HG02973 (cell line): Measurements from ENCODE around the gene VPS13D.

Source experiments
- ATAC-seq: cut with Tn5 transposase; IDR thresholded peaks from one replicate; pipeline ENCODE4 v1.9.1; 2021; ENCODE audit warnings: moderate library complexity; ENCODE audit not compliant: unreplicated experiment

The VPS13D gene

DNA sequence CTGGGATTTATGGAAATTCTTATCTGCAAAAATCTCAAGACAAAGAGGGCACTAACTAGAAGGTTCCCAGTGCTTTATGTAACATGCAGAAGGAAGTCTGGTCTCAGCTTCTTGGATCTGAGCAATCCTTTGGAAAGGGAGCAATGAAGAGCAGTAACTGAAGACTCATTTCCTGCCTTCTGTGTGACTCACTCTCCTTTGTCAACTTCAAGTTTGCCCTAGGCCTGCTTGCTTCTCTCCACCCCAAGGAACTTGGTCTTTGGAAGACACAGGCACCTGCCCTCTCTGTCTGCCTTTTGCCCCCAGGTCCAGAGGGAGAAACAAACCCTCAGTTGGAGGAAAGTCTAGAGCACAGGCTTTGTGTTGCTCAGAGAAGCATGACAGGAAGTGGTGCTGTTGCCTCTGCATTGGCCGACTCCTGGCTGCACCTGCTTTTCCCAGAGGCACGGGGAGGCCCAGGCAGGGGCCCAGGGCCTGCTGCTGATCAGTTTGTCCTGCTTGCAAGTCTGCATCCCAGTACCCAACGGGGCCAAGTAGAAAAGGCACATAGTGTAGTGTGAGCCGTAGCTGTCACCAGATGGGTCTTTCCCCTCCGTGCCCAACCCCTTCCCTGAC lies 251.0 kb downstream of the VPS13D start:
- no peak for ATAC-seq

GRCh38 chr1:12481928-12482327 lies 252.1 kb downstream of the VPS13D start:
- ATAC-seq: no peak

GRCh38 chr1:12482988-12483387 lies 253.2 kb downstream of the VPS13D start:
- ATAC-seq: no peak

DNA sequence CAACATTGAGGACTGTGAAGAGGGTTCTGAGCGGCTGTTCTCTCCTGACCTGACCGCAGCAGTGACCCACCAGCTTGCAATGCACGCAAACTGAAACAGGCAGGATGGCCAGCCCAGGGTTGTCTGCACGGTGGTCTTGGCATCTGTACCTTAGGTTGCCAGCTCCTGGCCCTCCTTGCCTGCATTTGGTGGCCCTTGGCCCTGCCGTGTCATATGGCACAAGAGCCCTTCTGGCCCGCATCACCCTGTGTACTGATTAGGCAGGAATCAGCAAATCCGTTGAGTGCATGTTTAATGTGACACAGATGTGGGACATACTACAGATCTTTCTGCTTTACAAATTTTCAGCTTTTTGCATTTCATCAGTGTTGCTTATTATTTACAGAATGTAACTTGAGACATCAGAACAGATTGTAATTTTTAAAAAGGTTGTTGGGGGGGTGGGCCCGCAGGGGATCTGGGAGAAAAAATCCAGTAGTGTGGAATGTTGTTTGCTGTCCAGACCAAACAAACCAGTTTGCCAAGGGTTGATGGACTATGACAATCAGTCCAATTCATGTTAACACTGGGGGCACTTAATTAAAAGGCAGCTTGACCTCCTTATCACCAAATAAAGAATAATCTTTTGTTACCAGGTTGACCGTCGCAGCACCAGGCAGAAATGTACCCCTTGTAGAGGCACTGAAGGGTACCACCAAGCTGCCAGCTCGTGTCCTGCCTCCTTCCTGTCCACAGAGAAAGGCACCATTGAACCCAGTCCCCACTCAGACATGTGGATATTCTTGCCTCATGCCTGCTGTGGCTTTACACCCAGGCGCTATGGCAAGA lies 255.6 kb downstream of the VPS13D start:
- ATAC-seq: no peak

- ATAC-seq: no peak
Observed at GRCh38 chr1:12486059-12486341, 256.2 kb downstream of the VPS13D start.

- ATAC-seq: no peak
Observed at GRCh38 chr1:12486401-12487005, 256.7 kb downstream of the VPS13D start.

DNA sequence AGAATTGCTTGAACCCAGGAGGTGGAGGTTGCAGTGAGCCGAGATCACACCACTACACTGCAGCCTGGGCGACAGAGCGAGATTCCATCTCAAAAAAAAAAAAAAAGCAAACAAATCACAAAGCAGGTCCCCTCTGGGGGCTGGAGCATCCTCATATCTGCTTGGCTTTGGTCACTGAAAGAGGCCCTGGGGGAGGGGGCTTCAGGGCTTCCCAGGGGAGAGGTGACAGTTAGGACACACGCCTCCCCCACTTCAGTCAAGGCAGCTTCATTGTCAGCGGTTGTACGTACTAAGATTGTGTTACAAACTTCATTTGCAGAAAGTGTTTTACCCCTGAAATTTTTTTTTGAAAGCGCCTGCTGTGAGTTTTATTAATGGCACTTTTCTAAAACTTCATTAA lies 257.7 kb downstream of the VPS13D start:
- ATAC-seq: no peak

DNA sequence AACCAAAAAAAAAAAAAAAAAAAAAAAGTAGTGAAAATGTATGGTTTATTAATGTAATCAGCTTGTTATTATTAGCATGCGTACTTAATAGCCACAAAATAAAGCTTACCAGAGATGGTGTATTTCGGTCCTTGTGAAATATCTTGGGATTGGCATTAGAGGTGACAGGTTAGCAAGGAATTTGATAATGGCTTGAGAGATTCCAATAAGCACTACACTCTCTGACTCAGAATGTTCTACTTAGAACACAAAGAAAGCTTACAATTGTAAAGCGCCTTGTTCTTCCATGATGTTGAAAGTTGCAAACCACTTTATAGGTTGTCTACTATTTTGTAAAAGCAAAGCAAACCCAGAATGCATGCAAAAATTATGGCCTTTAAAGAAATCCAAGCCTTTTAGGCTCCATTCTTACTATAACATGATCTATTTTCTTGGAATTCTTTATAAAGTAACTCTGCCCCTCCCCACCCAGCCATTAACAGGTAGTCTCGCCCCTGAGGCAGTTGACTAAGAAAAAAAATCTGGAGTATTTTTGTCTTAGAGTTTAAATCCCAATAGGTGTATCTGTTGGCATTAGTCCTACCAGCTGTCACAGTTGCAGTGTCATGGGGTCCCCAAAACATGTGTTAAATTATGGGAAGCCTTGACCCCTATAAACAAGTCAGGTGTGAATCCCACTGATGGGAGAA lies 259.0 kb downstream of the VPS13D start:
- ATAC-seq: no peak

GRCh38 chr1:12490532-12491142 lies 260.8 kb downstream of the VPS13D start:
- ATAC-seq: no peak

DNA sequence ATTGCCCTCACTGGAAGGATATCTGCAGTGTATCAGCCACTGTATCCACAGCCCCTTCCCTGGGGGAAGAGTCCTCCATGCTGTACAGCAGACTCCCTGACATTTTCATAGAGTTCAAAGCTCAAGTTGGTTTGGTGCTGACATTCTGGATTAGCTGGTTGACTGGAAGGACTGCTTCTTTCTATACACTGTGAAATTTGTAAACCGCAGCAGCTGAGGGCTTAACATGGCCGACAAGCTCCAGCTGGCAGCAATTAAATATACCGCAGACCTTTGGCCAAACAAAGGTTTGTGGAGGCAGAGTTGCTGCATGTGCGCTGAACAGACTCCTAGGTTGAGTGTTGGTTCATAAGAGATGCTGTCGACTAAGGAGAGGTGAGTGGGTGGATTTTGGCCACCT lies 261.8 kb downstream of the VPS13D start:
- no peak for ATAC-seq

DNA sequence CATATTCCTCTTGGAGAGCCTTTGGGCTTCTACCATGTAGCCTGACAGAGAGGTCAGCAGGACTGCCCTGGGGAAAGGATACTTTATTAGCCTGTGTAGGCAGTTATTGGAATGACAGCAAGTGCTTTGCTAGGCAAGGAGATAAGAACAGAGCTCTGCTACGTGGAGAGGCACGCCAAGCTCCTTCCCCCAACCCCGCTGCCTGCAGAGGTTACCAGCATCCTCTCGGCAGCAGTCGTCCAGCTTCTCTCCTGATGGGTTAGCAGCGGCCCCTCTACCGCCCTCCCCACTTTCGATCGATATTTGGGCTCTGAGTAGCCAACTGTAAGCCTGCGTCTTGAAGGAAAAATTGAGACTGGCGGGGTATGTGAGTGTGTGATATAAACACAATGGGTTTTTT lies 265.9 kb downstream of the VPS13D start:
- ATAC-seq: no peak

DNA sequence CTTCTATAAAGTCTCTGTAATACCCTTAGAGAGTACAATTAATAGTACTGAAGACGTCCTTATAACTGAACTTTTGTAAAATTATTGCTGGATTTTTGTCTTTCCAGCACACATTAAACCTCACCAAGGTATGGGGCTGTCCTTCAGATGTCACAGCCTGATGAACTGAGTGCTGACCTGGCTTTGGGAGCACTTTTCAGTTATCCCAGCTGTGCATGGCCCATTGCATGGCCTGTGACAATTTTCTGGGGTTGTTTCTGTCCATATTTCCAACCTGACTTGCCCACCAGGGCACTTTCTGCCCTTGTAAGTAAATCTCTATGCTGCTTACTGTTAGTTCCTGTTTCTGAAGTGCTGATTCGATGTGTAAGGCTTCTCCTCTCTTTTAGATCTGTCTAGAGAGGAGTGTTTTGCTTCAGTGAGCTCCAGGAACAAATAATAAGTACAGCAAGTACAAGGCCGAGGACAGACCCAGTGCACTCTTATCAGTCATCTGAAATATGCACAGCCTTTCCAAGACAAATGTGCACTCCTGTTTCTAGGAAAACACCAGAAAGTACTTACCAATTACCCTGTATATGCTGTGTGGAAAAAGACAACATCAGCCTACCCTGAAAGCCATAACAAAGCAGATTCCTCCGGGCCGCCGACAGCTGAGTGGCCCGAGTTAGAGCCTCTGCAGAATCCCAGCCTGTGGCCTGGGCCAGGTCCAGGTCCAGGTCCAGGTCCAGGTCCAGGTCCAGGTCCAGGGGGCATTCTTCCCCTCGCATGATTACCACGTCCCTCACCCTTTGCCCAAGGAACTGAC lies 266.5 kb downstream of the VPS13D start:
- no peak for ATAC-seq

DNA sequence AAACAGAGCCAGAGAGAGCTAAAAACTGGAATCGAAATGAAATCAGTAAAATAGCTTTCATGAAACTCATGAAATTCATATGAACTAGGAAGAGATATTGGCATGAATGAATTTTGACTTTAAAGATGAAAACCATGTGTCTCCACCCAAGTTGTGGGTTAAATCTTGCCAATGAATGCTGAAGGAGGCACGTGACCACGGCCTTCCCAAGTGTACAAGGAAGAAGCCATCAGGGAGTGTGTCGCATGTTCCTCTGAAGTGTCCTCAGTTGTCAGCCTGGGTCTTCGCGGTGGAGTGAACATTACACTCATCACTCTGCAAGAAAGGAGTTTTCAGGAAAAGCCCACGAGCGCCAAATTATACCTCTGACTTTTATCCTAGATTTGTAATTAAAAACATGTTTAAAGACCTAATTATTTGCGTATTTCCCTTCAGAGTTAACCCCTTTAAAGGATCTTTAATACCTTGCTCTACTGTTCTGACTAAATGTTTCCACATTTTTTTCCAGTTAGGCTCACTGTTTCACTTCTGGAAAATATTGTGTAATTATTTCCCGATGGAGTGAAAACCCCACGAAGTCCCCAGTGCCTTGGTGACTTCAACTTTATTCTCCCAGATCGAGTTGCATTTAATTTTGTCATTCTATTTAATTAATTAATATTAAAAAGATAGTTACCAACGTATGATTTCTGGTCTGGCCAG lies 269.9 kb downstream of the VPS13D start:
- ATAC-seq: no peak

DNA sequence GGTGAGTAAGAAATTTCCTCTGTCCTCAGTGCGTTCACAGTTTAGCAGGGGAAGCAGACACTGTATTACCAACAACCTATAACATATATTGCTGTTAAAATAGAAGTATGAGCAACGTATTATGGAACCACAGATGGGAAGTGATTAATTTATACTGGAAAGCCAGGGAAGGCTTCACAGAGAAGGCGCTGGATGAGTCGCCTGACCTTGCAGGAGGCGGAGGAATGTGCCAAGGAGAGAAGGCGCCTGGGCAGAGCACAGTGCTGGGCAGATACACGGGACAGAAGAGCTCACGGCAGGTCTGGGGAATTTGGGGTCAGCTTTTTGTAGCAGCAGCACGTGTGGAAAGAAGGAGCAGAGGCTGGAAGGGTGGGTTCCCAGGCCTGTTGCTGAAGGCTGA lies 271.8 kb downstream of the VPS13D start:
- ATAC-seq: no peak

GRCh38 chr1:12502336-12503109 lies 272.7 kb downstream of the VPS13D start:
- ATAC-seq: no peak

GRCh38 chr1:12503709-12504108 lies 273.9 kb downstream of the VPS13D start:
- no peak for ATAC-seq

DNA sequence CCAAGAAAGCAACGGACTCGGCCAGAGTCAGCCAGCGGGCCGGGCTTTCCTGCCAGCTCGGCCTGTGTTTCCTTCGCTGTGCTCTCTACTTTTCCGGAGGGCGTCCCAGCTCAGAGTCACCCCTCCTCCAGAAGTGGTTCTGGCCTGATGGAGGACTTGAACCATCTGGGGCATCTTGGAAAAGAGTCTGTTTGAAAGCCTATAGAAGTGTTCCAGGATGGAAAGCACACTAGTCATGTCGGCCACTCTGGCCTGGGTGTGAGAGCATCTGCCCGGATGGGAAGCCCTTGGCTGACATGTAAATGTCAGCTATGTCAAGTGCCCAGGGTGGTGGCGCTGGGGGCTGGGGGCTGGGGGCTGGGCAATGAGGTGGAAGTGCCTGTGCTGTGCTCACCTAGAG lies 274.8 kb downstream of the VPS13D start:
- ATAC-seq: no peak

DNA sequence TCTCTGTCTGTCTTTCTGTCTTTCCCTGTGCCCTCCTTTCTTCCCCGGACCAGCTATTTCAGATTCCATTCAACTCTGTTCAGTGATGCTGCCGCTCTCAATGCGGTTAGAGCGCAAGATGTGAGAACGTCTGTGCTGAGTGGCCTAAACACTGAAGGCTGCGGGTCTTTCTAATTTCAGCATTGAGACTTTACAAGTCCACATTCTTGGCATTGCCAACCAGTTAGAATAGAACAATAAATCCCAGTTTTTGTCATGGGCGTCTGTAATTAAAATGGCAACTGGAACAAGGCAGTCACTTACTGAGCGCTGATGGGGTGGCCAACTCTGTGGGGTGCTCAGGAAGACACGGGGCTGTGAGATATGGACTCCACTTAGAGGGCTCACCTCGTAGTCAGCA lies 275.4 kb downstream of the VPS13D start:
- ATAC-seq: no peak

- no peak for ATAC-seq
Observed at GRCh38 chr1:12505639-12506280, 275.9 kb downstream of the VPS13D start.
